HEK293T (cell line): ENCODE measurements around the gene EIPR1.

Experiments
- BHLHE40 ChIP-seq: fragments of 450-650 bp; IDR thresholded peaks from 2 replicates; pipeline ENCODE4 v1.6.1; 2016; ENCODE audit warnings: mild to moderate bottlenecking, moderate library complexity, borderline replicate concordance
- ELF4 ChIP-seq: fragments of 450-650 bp; IDR thresholded peaks from 2 replicates; pipeline ENCODE4 v1.6.1; 2017; ENCODE audit warnings: antibody characterized with exemption
- FOXM1 ChIP-seq: fragments of 450-650 bp; IDR thresholded peaks from 2 replicates; pipeline ENCODE4 v1.6.1; 2017; ENCODE audit warnings: mild to moderate bottlenecking, borderline replicate concordance
- L3MBTL2 ChIP-seq: fragments of 450-650 bp; conservative IDR thresholded peaks from 2 replicates; pipeline ENCODE4 v1.6.1; 2016; ENCODE audit warnings: mild to moderate bottlenecking
- SP1 ChIP-seq: fragments of 450-650 bp; IDR thresholded peaks from 2 replicates; pipeline ENCODE4 v1.6.1; 2017
- TARDBP ChIP-seq: fragments of 450-650 bp; IDR thresholded peaks from 2 replicates; pipeline ENCODE4 v1.6.1; 2016

- TF ChIP-seq SP1 (no peak), ELF4 (no peak), BHLHE40 (no peak), FOXM1 (no peak), L3MBTL2 (no peak), TARDBP (no peak)
Observed at GRCh38 chr2:3238951-3239841, 138.4 kb downstream of the EIPR1 start.
